ENCODE measurements around the gene B3GAT2.

DNA sequence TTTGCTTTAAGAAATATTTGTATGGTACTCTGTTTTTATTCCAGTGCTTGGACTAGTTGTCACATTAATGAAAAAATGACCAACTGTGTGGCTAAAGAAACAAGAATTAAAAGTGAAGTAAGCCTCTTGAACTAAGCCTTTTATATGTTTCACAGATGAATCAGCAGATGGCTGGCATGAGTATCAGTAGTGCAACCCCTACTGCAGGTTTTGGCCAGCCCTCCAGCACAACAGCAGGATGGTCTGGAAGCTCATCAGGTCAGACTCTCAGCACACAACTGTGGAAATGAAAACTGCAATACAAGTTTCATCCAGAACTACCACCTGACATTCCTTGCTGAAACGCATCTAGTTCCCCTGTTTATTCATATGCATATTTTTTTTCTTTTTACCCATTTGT, 96.8 kb downstream of the B3GAT2 start:
- TF ChIP-seq, protein P1, sequence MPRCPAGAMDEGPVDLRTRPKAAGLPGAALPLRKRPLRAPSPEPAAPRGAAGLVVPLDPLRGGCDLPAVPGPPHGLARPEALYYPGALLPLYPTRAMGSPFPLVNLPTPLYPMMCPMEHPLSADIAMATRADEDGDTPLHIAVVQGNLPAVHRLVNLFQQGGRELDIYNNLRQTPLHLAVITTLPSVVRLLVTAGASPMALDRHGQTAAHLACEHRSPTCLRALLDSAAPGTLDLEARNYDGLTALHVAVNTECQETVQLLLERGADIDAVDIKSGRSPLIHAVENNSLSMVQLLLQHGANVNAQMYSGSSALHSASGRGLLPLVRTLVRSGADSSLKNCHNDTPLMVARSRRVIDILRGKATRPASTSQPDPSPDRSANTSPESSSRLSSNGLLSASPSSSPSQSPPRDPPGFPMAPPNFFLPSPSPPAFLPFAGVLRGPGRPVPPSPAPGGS (IDR thresholded peaks at IDR 0.05), result no peak
- TF ChIP-seq, protein P2, sequence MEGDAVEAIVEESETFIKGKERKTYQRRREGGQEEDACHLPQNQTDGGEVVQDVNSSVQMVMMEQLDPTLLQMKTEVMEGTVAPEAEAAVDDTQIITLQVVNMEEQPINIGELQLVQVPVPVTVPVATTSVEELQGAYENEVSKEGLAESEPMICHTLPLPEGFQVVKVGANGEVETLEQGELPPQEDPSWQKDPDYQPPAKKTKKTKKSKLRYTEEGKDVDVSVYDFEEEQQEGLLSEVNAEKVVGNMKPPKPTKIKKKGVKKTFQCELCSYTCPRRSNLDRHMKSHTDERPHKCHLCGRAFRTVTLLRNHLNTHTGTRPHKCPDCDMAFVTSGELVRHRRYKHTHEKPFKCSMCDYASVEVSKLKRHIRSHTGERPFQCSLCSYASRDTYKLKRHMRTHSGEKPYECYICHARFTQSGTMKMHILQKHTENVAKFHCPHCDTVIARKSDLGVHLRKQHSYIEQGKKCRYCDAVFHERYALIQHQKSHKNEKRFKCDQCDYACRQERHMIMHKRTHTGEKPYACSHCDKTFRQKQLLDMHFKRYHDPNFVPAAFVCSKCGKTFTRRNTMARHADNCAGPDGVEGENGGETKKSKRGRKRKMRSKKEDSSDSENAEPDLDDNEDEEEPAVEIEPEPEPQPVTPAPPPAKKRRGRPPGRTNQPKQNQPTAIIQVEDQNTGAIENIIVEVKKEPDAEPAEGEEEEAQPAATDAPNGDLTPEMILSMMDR (IDR thresholded peaks at IDR 0.05), result no peak
- TF ChIP-seq, protein P3, sequence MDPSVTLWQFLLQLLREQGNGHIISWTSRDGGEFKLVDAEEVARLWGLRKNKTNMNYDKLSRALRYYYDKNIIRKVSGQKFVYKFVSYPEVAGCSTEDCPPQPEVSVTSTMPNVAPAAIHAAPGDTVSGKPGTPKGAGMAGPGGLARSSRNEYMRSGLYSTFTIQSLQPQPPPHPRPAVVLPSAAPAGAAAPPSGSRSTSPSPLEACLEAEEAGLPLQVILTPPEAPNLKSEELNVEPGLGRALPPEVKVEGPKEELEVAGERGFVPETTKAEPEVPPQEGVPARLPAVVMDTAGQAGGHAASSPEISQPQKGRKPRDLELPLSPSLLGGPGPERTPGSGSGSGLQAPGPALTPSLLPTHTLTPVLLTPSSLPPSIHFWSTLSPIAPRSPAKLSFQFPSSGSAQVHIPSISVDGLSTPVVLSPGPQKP (IDR thresholded peaks at IDR 0.05; ENCODE audit: low read depth, low read length), result no peak
- no peak for TF ChIP-seq EP300 (IDR thresholded peaks at IDR 0.05)
- no peak for TF ChIP-seq ESRRA (IDR thresholded peaks at IDR 0.05; ENCODE audit: borderline replicate concordance, low read length)
- no peak for TF ChIP-seq MYC (IDR thresholded peaks at IDR 0.05; ENCODE audit: borderline replicate concordance, low read length)
- no peak for TF ChIP-seq POLR2A (IDR thresholded peaks at IDR 0.05; ENCODE audit: low read length)
- no peak for TF ChIP-seq KDM1A (IDR thresholded peaks at IDR 0.05; ENCODE audit: low read depth)
- TF ChIP-seq, protein P4, sequence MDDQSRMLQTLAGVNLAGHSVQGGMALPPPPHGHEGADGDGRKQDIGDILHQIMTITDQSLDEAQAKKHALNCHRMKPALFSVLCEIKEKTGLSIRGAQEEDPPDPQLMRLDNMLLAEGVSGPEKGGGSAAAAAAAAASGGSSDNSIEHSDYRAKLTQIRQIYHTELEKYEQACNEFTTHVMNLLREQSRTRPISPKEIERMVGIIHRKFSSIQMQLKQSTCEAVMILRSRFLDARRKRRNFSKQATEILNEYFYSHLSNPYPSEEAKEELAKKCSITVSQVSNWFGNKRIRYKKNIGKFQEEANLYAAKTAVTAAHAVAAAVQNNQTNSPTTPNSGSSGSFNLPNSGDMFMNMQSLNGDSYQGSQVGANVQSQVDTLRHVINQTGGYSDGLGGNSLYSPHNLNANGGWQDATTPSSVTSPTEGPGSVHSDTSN (IDR thresholded peaks at IDR 0.05), result no peak
- TF ChIP-seq NPAS2 (CRISPR knock-in tag; IDR thresholded peaks at IDR 0.05; ENCODE audit: borderline replicate concordance), result no peak
- TF ChIP-seq CHD2 (IDR thresholded peaks at IDR 0.05; ENCODE audit: low read length, partially characterized antibody), result no peak
